ENCODE results near the gene POLA2.
A peak's percentile ranks its signal among the peaks of the same experiment; 100 is the strongest.
"Not testable (repeated sequence)": the region's sequence is repeated elsewhere in the genome, so short reads cannot be mapped to it uniquely, and the experiment has no call there.

The POLA2 gene

DNA sequence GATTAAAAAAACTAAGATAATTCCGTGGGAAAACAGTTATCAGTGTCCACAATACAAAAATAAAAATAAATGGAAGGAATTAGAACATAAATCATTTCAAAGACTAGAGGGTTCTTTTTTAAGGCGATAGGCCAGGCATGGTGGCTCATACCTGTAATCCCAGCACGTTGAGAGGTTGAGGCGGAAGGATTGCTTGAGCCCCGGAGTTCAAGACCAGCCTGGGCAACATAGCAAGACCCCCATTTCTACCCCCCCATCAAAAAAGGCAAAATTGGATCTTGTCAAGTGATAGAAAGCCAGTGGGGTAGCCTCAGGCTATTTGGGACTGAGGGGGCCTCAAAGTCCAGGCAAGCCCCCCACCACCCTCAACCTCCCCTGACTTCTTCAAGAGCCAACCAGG is 20.6 kb upstream of the POLA2 start:
- DNase-seq (ENCODE audit: extremely low spot score, insufficient read length, low read depth), result no peak
- FAIRE-seq, result no peak

DNA sequence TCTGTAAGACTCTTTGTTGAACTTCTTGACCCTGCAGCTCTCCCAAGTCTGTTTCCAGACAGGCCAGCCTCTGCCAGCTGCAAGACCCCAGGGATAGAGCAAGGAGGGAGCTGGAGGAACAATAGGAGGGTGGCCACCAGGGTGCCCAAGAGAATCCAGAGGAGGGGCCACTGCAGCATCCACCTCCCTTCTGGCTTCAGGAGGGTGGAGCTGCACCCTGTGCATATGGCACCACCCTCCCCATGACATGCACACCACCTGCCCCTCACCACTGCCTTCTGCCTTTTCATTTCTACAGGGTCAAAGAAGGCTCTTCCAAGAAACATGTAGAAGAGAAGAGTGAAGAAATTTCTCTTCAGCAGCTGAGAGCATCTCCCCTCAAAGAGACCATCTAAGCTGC is 20.1 kb upstream of the POLA2 start:
- no peak for DNase-seq (ENCODE audit: extremely low spot score, insufficient read length, low read depth)
- FAIRE-seq, result no peak

GRCh38 chr11:65242389-65242788 is 19.4 kb upstream of the POLA2 start:
- no peak for DNase-seq (ENCODE audit: extremely low spot score, insufficient read length, low read depth)
- FAIRE-seq, result no peak

- DNase-seq (ENCODE audit: extremely low spot score, insufficient read length, low read depth), result no peak
- FAIRE-seq, result no peak
These were observed 18.0 kb upstream of the POLA2 start for GRCh38 chr11:65243797-65244196.

- not testable (repeated sequence) for DNase-seq (ENCODE audit: extremely low spot score, insufficient read length, low read depth); FAIRE-seq
These were observed 16.7 kb upstream of the POLA2 start for GRCh38 chr11:65245046-65245445.

GRCh38 chr11:65246506-65246905 is 15.3 kb upstream of the POLA2 start:
- FAIRE-seq (no peak), DNase-seq (ENCODE audit: extremely low spot score, insufficient read length, low read depth) (no peak)

DNA sequence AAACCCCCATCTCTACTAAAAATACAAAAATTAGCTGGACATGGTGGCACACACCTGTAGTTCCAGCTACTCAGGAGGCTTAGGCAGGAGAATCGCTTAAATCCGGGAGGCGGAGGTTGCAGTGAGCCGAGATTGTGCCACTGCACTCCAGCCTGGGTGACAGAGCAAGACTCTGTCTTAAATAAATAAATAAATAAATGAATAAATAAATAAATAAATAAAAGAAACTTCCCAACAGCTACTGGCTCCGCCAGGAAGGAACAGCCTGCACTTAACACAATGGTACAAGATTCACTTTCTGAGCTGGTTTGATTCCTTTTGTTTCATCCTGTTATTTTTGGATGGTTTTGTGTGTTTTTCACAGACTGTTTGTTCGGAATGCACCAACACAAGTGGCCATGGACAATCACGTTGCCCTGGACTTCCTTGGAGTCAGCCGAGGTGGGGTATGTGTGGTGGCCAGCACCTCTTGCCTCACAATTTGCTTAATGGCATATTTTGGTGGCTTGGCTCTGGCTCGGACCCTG is 13.5 kb upstream of the POLA2 start:
- not testable (repeated sequence) for FAIRE-seq; DNase-seq (ENCODE audit: extremely low spot score, insufficient read length, low read depth)

DNA sequence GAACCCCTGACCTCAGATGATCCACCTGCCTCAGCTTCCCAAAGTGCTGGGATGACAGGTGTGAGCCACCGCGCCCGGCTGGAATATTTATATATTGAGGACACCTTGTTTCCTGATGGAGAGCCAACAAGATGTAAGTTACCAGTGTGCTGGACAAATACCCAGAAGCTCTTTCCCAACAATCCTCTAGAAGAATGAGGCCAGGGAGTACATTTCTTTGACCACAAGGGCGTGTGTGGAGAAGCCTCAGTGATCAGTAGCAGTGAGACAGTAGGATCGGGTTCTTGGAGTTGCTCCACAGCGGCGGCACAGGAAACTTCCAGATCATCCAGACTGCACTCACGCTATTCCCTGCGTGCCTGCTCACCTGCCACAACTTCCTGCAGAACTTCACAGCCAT is 10.3 kb upstream of the POLA2 start:
- DNase-seq (ENCODE audit: extremely low spot score, insufficient read length, low read depth) (no peak), FAIRE-seq (no peak)

DNA sequence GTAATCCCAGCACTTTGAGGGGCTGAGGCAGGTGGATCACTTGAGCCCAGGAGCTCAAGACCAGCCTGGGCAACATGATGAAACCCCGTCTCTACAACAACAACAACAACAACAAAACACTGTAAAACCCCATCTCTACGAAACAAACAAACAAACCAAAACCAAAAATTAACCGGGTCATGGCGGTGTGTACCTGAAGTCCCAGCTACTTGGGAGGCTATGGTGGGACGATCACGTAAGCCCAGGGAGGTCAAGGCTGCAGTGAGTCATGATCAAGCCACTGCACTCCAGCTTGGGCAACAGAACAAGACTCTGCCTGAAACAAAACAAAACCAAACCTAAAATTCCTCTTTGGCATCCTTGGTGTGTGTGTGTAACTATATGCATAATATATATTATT is 7.0 kb upstream of the POLA2 start:
- DNase-seq (ENCODE audit: extremely low spot score, insufficient read length, low read depth) (no peak), FAIRE-seq (no peak)

DNA sequence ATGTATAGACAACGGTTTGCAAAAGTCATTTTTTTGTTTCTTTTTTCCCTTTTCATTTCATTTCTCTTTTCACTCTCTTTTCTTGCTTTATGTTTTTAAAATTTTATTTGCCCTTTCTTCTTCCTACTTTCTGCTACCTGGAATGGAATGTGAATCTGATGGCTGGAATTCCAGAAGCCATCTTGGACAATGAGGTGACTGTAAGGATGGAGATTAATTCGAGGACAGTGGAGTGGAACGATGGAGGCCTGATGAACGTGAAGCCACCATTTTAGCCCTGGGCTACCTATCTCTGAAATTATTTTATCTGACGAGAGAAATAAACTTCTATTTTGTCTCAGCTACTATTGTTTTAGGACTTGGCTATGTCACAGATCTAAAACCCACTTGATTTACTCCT is 2.8 kb upstream of the POLA2 start:
- DNase-seq (ENCODE audit: extremely low spot score, insufficient read length, low read depth), result no peak
- FAIRE-seq, result no peak

DNA sequence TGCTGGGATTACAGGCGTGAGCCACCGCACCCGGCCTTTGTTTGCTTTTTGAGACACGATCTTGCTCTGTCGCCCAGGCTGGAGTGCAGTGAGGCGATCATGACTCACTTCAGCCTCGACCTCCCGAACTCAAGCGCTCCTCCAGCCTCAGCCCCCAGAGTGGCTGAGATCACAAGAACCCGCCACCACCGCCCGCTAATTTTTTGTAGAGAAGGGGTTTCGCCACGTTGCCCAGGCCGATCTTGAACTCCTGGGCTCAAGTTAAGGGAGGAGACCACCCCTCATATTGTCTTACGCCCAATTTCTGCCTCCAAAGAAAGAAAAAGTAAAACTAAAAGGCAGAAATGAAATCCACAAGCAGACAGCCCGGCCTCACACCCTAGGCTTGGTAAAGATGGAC is 1.5 kb upstream of the POLA2 start:
- DNase-seq (ENCODE audit: extremely low spot score, insufficient read length, low read depth) (no peak), FAIRE-seq (no peak)

GRCh38 chr11:65260756-65261590 is 789 bp upstream of the POLA2 start:
- DNase-seq (ENCODE audit: extremely low spot score, insufficient read length, low read depth), result no peak
- no peak for FAIRE-seq

DNA sequence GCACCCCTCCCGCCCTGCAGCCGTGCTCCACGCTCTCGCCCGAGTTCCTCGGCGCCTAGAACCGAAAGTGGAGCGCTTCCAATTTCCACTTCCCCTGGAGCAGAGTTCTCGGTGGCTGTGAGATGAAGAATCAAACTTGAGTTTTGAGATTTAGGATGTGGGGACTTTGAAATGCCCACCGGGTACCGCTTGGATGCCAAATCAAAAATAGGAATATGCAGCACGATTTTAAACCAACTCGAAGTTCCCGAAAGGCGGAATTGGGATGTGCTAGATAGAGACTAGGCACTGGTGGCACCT is 569 bp downstream of the POLA2 start:
- FAIRE-seq, result no peak
- DNase-seq (ENCODE audit: extremely low spot score, insufficient read length, low read depth), result no peak

DNA sequence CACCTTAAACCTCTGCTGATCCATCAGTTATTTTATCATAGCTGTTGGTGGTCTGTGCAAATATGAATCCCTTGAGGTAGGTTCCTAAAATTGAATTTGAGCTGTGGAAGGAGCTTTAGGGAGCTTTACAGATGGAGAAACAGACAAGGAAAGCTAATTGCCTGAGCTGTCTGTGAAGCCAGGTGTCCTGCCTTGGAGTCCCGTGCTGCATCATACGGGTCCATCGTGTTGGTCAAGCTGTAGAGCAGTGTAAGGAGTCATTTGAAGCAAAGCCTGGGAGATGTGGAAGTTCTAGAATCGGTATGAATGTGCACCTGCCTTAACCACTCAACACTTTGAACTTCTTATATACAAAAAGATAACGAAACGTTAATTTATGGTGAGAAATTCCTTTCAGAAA is 1.0 kb downstream of the POLA2 start:
- peak; percentile 21 for FAIRE-seq
- DNase-seq (ENCODE audit: extremely low spot score, insufficient read length, low read depth), result no peak

GRCh38 chr11:65264747-65265146 is 3.0 kb downstream of the POLA2 start:
- not testable (repeated sequence) for FAIRE-seq; DNase-seq (ENCODE audit: extremely low spot score, insufficient read length, low read depth)

DNA sequence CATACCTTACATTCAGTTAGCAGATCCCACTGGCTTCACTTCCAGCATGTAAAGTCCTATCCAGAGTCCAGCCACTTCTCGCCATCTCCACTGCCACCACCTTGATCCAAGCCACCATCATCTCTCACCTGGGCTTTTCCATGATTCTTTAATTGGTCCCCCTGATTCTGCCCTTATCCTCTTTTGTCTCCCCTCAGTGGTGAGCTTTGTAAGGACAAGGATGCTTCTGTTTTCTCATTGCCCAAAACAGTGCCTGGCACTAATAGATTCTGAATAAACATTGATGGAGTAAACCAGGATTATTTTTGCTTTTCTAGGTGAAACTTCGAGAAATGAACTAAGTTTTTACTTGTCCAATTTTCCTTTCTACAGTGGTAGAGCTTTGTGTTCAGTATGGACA is 4.4 kb downstream of the POLA2 start:
- FAIRE-seq, result no peak
- DNase-seq (ENCODE audit: extremely low spot score, insufficient read length, low read depth), result no peak

GRCh38 chr11:65274735-65275682 is 13.2 kb downstream of the POLA2 start:
- FAIRE-seq (no peak), DNase-seq (ENCODE audit: extremely low spot score, insufficient read length, low read depth) (no peak)

GRCh38 chr11:65275906-65276305 is 14.1 kb downstream of the POLA2 start:
- DNase-seq (ENCODE audit: extremely low spot score, insufficient read length, low read depth) (no peak), FAIRE-seq (no peak)

DNA sequence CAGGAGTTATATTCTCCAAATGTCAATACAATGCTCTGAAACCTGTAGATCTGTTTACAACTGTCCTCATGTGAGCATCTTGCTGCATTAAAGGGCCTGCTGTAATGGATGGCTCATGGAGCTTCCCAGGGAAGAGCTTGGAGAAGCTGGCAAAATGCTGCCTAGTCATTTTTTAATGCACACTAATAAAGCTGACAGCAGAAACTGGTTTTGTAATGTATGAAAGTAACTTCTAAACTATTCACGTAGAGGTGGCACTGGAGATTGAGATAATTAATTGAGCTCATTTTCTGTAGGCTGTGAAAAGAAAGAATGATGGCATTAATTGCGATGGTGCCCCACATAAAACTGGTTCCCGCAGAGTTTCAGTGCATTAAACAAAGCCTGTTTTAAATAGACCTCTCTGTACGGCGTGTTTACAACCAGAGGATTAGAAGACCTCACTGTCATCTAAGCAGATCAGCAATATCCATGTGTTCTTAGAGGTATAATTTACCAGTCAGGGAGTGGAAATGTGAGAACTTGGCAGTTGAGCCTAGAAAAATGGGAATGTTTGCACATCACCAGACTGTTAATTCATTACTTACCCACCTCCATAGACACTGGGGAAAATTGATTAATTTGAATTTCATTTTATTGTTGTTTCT is 16.0 kb downstream of the POLA2 start:
- FAIRE-seq, result no peak

DNA sequence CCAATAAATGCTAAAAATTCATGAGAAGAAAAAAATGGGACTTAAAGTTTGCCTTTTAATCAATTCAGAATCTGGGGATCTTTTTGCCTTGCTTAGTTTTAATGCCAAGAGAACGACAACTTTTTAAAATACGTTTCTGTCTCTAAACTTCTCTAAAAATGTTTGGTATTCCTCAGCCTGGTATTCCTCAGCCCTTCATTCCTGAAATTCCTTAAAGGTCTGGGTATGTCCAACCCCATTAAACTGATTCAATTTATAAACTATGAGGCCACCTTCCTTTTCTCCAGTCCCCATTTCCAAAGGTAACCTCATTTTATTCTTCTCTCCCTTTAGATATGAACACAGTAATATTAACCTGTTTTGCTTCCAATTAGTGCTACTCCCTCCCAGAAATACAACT is 16.6 kb downstream of the POLA2 start:
- no peak for DNase-seq (ENCODE audit: extremely low spot score, insufficient read length, low read depth)
- no peak for FAIRE-seq

More for the DNA sequence above, 16.0 kb downstream of the POLA2 start:
- DNase-seq (ENCODE audit: extremely low spot score, insufficient read length, low read depth), result no peak
